Breast epithelium (tissue), 4 donors: ENCODE results near the gene TTC6. TPM values are rescaled to one million over a fixed set of nuclear protein-coding genes. Genes with fewer than 3 reads are reported as not detected.

ENCODE experiments used
- DNase-seq, 2 donors: peaks; one replicate each; pipeline ENCODE4 v3.0.0-alpha.2; 2019; ENCODE audit warnings: low spot score in 2 of 2
- H3K27ac ChIP-seq, 2 donors: fragments of 200-600 bp; sonication (generic) in 1 of 2; one replicate each; pipeline ENCODE4 v1.5.1; 2016 to 2019; ENCODE audit warnings: mild to moderate bottlenecking in 1 of 2
- H3K27me3 ChIP-seq, 2 donors: fragments of 200-600 bp; sonication (generic) in 1 of 2; one replicate each; pipeline versions ENCODE4 v1.5.1 to v1.6.0; 2017 to 2019; ENCODE audit warnings: control low read depth in 1 of 2, mild to moderate bottlenecking in 1 of 2
- H3K36me3 ChIP-seq: fragments of 200-600 bp; one replicate; pipeline ENCODE4 v1.5.1; 2019
- H3K4me1 ChIP-seq, 2 donors: fragments of 200-600 bp; sonication (generic); one replicate each; pipeline ENCODE4 v1.5.1; 2016 to 2019; ENCODE audit warnings: control low read depth in 1 of 2
- H3K4me3 ChIP-seq, 3 donors: fragments of 200-600 bp; sonication (generic); 1 replicate in 2 of 3; 2 replicates in 1 of 3; pipeline ENCODE4 v1.5.1; 2016 to 2019; ENCODE audit warnings: mild to moderate bottlenecking in 3 of 3, moderate library complexity in 2 of 3
- H3K9me3 ChIP-seq, 2 donors: fragments of 200-600 bp; sonication (generic) in 1 of 2; one replicate each; pipeline ENCODE4 v1.5.1; 2016 to 2019; ENCODE audit warnings: control low read depth in 1 of 2
- CTCF ChIP-seq, 3 donors: fragments of 450-650 bp; IDR thresholded peaks; one replicate each; pipeline ENCODE4 v1.5.1; 2016 to 2017; ENCODE audit warnings: antibody characterized with exemption in 3 of 3, mild to moderate bottlenecking in 3 of 3, moderate library complexity in 3 of 3
- POLR2A ChIP-seq: fragments of 450-650 bp; IDR thresholded peaks from one replicate; pipeline ENCODE4 v1.6.1; 2016; ENCODE audit warnings: antibody characterized with exemption, mild to moderate bottlenecking, moderate library complexity
- POLR2AphosphoS5 ChIP-seq, 3 donors: sonication (generic); formaldehyde crosslinking; IDR thresholded peaks; one replicate each; pipeline ENCODE4 v1.6.1; 2017; ENCODE audit warnings: antibody characterized with exemption in 3 of 3
- intact Hi-C: fragments of 100-400 bp; cut with DNase I; formaldehyde crosslinking; loops from one replicate; pipeline ENCODE4 v1.15.1; 2023; ENCODE audit warnings: low total_unique reads
- total RNA-seq, 3 donors: library from RNA; depleted of rRNA; stranded (reverse); fragments of >200 nt; gene quantifications; one replicate each; pipeline ENCODE4 v1.1.0, GENCODE V29; 2016

The TTC6 gene
- total RNA-seq, 3 donors from 2014 or later = 74.7 to 78.6 TPM; not detected in 1

DNA sequence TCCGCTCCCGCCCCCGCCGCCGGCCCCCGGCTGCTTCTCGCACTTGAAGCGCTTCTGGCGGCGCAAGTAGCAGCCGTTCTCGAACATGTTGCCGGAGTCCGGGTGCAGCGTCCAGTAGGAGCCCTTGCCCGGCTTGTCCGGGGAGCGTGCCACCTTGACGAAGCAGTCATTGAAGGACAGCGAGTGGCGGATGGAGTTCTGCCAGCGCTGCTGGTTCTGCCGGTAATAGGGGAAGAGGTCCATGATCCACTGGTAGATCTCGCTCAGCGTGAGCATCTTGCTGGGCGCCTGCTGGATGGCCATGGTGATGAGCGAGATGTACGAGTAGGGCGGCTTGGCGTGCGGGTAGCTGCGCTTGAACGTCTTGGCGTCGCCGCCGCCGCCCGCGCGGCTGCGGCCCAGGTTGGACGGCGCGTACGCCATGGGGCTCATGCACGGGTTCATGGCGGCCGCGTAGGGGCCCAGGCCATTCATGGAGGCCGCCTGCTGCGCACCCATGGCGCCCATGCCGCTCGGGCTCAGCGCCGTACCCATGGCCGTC is 3.4 kb upstream of the TTC6 start:
- Histone ChIP-seq H3K36me3 (no peaks in the 10 kb centered on the region), H3K4me1 (peaks cover 0 to 5% of the 10 kb centered on the region in 2 donors), H3K27me3 (peaks cover 12 to 94% of the 10 kb centered on the region in 2 donors), H3K27ac (peak overlapping the region; percentile 82 to 84), H3K9me3 (no peaks in the 10 kb centered on the region), H3K4me3 (peak overlapping the region in 2 of 3 donors; percentile 55 to 80)
- TF ChIP-seq POLR2AphosphoS5 (IDR thresholded peaks at IDR 0.05) = no peak
- TF ChIP-seq POLR2A = no peak
- no peak for TF ChIP-seq CTCF (IDR thresholded peaks at IDR 0.05)
- no peak for DNase-seq
- intact Hi-C loops = loop anchor here (1.0 kb wide), 1 partner anchor 19 kb away; no protein-coding TSS in a partner anchor

DNA sequence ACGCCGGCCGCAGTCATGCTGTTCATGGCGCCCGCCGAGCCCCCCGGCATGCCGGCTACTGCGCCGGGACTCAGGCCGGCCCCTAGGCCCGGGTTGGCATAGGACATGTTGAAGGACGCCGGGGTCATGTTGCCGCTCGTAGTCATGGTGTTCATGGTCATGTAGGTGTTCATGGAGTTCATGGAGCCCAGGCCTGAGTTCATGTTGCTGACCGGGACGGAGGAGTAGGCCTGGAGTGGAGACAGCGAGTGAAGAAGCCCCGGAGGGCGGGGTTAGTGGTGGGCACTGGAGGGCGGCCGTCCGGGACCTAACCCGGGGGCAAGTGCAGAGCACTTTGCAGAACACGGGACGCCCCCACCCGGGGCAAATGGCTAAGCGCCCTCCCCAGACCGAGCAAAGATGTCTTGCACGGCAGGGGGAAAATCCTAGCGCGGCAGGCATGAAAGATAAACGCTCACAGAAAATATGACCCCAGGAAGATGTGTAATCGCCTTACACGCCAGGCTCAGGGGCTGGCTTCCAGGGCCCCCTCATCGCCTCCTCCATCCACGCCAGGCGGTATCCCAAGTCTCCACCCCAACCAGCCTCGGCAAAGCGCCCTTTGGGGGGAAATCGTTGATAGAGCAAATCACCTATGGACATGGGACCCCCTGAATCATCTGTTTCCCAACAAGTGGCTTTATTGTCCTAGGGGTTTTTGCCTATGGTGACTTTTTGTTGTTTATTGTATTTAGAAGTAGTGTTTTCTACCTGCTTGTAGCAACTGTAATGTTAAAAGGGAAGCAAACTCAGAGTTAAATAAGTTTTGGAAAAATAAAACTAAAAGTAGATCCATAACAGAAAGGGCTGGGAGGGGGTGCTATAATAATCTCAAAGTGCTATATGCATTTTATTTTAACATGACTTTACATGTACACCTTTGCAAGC is 2.7 kb upstream of the TTC6 start:
- Histone ChIP-seq H3K9me3 (no peaks in the 10 kb centered on the region), H3K4me1 (peaks cover 0 to 5% of the 10 kb centered on the region in 2 donors), H3K36me3 (no peaks in the 10 kb centered on the region), H3K4me3 (peak overlapping the region in 2 of 3 donors; percentile 55 to 80), H3K27ac (peak overlapping the region; percentile 82 to 84), H3K27me3 (peaks cover 11 to 94% of the 10 kb centered on the region in 2 donors)
- no peak for TF ChIP-seq POLR2AphosphoS5 (IDR thresholded peaks at IDR 0.05)
- peak; percentile 14 for TF ChIP-seq POLR2A
- intact Hi-C loops = no loop called here
- peak in 1 of 2 donors; percentile 57 for DNase-seq

GRCh38 chr14:37593511-37594237 is 1.8 kb upstream of the TTC6 start:
- intact Hi-C loops = no loop called here
- H3K4me1 ChIP-seq = peaks cover 0 to 5% of the 10 kb centered on the region in 2 donors

DNA sequence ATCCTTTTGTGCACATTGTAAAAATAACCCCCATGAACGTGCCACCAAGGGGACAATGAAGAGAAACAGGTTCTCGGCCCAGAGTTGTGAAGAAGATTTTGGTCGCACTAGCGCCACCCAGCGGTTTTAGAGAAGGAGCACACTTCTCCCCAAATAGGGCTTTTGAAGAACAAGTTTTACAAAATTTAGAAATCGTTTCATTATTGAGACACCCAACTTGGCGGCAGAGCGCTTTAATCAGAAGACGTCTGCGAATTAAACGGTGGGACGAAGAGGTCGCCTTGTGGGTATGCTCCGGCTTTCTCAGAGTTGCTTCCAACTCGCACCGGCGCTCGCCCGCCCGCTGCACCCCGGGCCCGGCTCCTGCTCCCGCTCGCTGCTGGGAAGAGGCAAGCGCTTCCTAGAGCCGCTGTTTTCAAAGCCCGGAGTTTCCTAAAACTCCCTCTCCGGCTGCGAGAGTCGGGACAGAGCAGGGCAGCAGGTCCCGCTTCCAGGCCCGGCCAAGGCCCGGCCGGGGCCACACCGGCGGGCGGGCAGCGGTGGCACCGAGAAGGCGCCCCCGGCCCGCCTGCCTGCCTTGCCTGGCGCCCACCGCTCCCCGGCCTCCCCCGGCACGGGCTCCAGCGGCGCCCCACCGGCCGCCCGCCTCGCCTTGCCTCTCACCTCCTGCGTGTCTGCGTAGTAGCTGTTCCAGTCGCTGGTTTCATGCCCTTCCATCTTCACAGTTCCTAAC is 1.0 kb upstream of the TTC6 start:
- peak in 1 of 2 donors; percentile 79 for DNase-seq
- Histone ChIP-seq H3K27ac (peak overlapping the region; percentile 83 to 84), H3K9me3 (no peaks in the 10 kb centered on the region), H3K27me3 (peaks cover 12 to 94% of the 10 kb centered on the region in 2 donors), H3K4me3 (peak overlapping the region; percentile 40 to 80 (median 55)), H3K36me3 (no peaks in the 10 kb centered on the region), H3K4me1 (peaks cover 0 to 5% of the 10 kb centered on the region in 2 donors)
- intact Hi-C loops = no loop called here
- TF ChIP-seq POLR2AphosphoS5 (IDR thresholded peaks at IDR 0.05) = peak in 1 of 3 donors; percentile 22
- peak; percentile 64 to 81 (median 75) for TF ChIP-seq CTCF (IDR thresholded peaks at IDR 0.05)
- no peak for TF ChIP-seq POLR2A

More at GRCh38 chr14:37593511-37594237, 1.8 kb upstream of the TTC6 start:
- no peak for DNase-seq
- Histone ChIP-seq H3K4me3 (peak overlapping the region in 2 of 3 donors; percentile 55 to 80), H3K36me3 (no peaks in the 10 kb centered on the region), H3K27me3 (peaks cover 12 to 94% of the 10 kb centered on the region in 2 donors), H3K9me3 (no peaks in the 10 kb centered on the region), H3K27ac (peak overlapping the region; percentile 83 to 84)
- no peak for TF ChIP-seq CTCF (IDR thresholded peaks at IDR 0.05)
- TF ChIP-seq POLR2A = no peak
